ENCODE results near the gene INSIG1. TPM values are rescaled to one million over a fixed set of nuclear protein-coding genes. Genes with fewer than 3 reads are reported as not detected.

Gene INSIG1
- total and polyA plus RNA-seq, 2 donors (not counting 3 experiments of a cell fraction or from before 2014, with no cell fraction given) = 79.3 to 102 TPM

DNA sequence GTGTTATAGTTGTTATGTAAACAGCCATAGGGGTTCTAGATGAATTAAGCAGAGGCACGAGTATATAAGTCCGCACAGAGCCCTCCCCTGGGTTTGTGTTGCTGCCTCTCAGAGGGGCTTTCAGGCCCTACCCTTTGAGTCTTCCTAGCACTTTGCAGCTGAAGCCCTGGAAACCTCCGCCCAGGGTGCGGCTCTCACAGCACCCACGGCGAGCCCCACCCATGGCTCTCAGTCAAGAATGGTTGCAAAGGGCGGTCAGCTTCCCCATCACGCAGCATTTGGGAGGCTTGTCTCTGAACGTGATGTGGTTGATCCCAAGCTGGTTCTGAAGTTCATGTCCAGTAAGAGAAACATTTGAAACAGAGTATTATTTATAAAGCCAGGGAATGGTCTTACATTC lies 18.8 kb upstream of the INSIG1 start:
- intact Hi-C loops (cut with micrococcal nuclease) (no loop called here), dilution Hi-C loops (cut with MboI; ENCODE audit: extremely low pct_ligation_motif_present, low sequenced_read_pairs) (no loop called here)
- no TSS peak for BruUV-seq (replicated peaks)
- ChIA-PET CTCF (no interaction called here), POLR2A (no interaction called here)
- Histone ChIP-seq H3K4me1 (ENCODE audit: control insufficient read depth, extremely low read depth, insufficient read depth, low read length) (peaks cover 23% of the 10 kb centered on the region), H3K27me3 (ENCODE audit: control insufficient read depth in 2 of 2, insufficient read depth in 2 of 2, low read length in 2 of 2) (peaks cover 0 to 6% of the 10 kb centered on the region in 2 experiments), H2AFZ (ENCODE audit: low read depth, low read length) (no peak overlapping the region), H3K4me3 (replicated peaks in 1 of 3; ENCODE audit: insufficient read depth in 1 of 3, low read depth in 1 of 3, low read length in 3 of 3) (no peak overlapping the region), H4K20me1 (replicated peaks; ENCODE audit: control insufficient read depth, extremely low read depth, insufficient read depth, low read length) (no peaks in the 10 kb centered on the region), H3K27ac (ENCODE audit: insufficient read depth, low read depth, low read length) (no peak overlapping the region), H3K9me3 (replicated peaks; ENCODE audit: control insufficient read depth, insufficient read depth, low read length) (no peaks in the 10 kb centered on the region), H3K4me2 (ENCODE audit: insufficient read depth, low read length) (no peak overlapping the region), H3K9ac (replicated peaks; ENCODE audit: extremely low read depth, insufficient read depth, low read length) (no peak overlapping the region), H3K36me3 (ENCODE audit: control insufficient read depth in 2 of 2, extremely low read depth in 1 of 2, insufficient read depth in 2 of 2, low read length in 2 of 2) (no peaks in the 10 kb centered on the region), H3K79me2 (ENCODE audit: control insufficient read depth, insufficient read depth, low read length) (no peaks in the 10 kb centered on the region), H3K9me1 (replicated peaks; ENCODE audit: control insufficient read depth, extremely low read depth, insufficient read depth, low read length) (no peaks in the 10 kb centered on the region)
- FAIRE-seq (no peak), DNase-seq (ENCODE audit: low read depth, low spot score) (no peak)
- TF ChIP-seq MYC (IDR thresholded peaks at IDR 0.05; ENCODE audit: low read depth, low read length) (no peak), POLR2AphosphoS5 (IDR thresholded peaks at IDR 0.05; ENCODE audit: insufficient read depth, low read depth, low read length) (no peak), POLR2A (IDR thresholded peaks at IDR 0.05; ENCODE audit: low read depth, low read length) (no peak), FOS (IDR thresholded peaks at IDR 0.05; ENCODE audit: borderline replicate concordance, insufficient read depth, low read length) (no peak), JUN (IDR thresholded peaks at IDR 0.05; ENCODE audit: borderline replicate concordance, insufficient read depth, insufficient read length, low read depth) (no peak)
- TF ChIP-seq, protein P1, sequence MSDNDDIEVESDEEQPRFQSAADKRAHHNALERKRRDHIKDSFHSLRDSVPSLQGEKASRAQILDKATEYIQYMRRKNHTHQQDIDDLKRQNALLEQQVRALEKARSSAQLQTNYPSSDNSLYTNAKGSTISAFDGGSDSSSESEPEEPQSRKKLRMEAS (IDR thresholded peaks at IDR 0.05; ENCODE audit: insufficient read depth, insufficient read length) = no peak

DNA sequence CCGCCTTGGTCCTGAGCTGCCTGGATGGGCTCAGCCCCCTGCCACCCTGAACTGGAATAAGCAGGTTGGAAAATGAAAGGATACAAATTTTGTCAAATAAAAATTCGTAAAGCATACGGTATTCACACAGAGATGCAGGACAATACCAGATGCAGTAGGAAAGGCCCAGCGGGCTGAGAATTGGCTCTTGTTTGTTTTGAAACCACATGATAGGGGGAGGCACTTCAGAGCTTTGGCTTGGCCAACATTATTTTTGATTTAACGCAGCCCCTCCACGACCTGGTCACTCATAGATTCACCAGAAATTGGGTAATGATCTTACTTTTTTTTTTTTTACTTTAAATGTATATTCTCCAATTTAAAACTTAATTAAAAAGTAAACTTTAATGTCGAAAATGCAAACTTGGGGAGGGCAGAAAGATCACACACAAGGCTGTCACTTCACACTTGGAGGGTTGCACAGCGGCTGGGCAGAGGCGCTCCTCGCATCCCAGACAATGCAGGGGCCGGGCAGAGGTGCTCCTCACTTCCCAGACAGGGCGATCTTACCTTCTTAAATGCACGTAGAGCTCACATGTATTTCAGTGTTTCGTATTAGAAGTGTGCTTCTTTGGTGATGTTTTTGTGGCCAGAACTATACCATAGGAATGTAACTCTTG lies 17.8 kb upstream of the INSIG1 start:
- Histone ChIP-seq H3K9ac (replicated peaks; ENCODE audit: extremely low read depth, insufficient read depth, low read length) (no peak overlapping the region), H3K4me2 (ENCODE audit: insufficient read depth, low read length) (no peak overlapping the region), H3K4me1 (ENCODE audit: control insufficient read depth, extremely low read depth, insufficient read depth, low read length) (peaks cover 23% of the 10 kb centered on the region), H4K20me1 (replicated peaks; ENCODE audit: control insufficient read depth, extremely low read depth, insufficient read depth, low read length) (no peaks in the 10 kb centered on the region), H3K27me3 (ENCODE audit: control insufficient read depth in 2 of 2, insufficient read depth in 2 of 2, low read length in 2 of 2) (peaks cover 0 to 1% of the 10 kb centered on the region in 2 experiments), H3K9me3 (replicated peaks; ENCODE audit: control insufficient read depth, insufficient read depth, low read length) (no peaks in the 10 kb centered on the region), H3K9me1 (replicated peaks; ENCODE audit: control insufficient read depth, extremely low read depth, insufficient read depth, low read length) (no peaks in the 10 kb centered on the region), H2AFZ (ENCODE audit: low read depth, low read length) (no peak overlapping the region), H3K79me2 (ENCODE audit: control insufficient read depth, insufficient read depth, low read length) (no peaks in the 10 kb centered on the region), H3K27ac (ENCODE audit: insufficient read depth, low read depth, low read length) (no peak overlapping the region), H3K36me3 (ENCODE audit: control insufficient read depth in 2 of 2, extremely low read depth in 1 of 2, insufficient read depth in 2 of 2, low read length in 2 of 2) (no peaks in the 10 kb centered on the region), H3K4me3 (replicated peaks in 1 of 3; ENCODE audit: insufficient read depth in 1 of 3, low read depth in 1 of 3, low read length in 3 of 3) (no peak overlapping the region)
- TF ChIP-seq MYC (IDR thresholded peaks at IDR 0.05; ENCODE audit: low read depth, low read length) (no peak), POLR2AphosphoS5 (IDR thresholded peaks at IDR 0.05; ENCODE audit: insufficient read depth, low read depth, low read length) (no peak), JUN (IDR thresholded peaks at IDR 0.05; ENCODE audit: borderline replicate concordance, insufficient read depth, insufficient read length, low read depth) (no peak), POLR2A (IDR thresholded peaks at IDR 0.05; ENCODE audit: low read depth, low read length) (no peak), GATA2 (IDR thresholded peaks at IDR 0.05; ENCODE audit: insufficient read depth, insufficient read length, low read depth, low read length) (no peak)
- TF ChIP-seq, protein P1 (IDR thresholded peaks at IDR 0.05; ENCODE audit: insufficient read depth, insufficient read length) = no peak
- dilution Hi-C loops (cut with MboI; ENCODE audit: extremely low pct_ligation_motif_present, low sequenced_read_pairs) (no loop called here), intact Hi-C loops (cut with micrococcal nuclease) (no loop called here)
- FAIRE-seq (no peak), DNase-seq (ENCODE audit: low read depth, low spot score) (no peak)
- CTCF ChIA-PET = no interaction called here
- POLR2A ChIA-PET = no interaction called here
- no TSS peak for BruUV-seq (replicated peaks)
